ENCODE measurements around the gene FEV. TPM values are rescaled to one million over a fixed set of nuclear protein-coding genes. Genes with fewer than 3 reads are reported as not detected.

FEV gene
- total RNA-seq = not detected in 2 replicates

DNA sequence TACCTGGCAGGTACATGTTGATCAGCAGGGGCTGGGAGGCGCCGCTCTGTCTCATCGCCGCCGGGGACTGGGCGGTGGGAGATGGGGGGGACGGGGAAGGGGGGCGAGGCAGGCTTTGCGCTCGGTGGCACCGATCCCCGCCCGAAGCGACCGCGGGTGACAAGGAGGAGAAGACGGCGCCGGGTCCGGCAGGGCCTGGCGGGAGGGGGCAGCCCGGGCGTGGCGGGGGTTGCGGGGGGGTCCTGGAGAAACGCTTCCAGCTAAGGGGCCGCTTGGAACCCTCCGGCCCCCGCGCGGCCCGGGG lies at the start of gene FEV:
Gene FEV (minus strand): TSS at position 164 of the 304 bp plus-strand sequence. CDS start 109 bp downstream, at position 55.
- intact Hi-C loops (cut with micrococcal nuclease) = no loop called here

DNA sequence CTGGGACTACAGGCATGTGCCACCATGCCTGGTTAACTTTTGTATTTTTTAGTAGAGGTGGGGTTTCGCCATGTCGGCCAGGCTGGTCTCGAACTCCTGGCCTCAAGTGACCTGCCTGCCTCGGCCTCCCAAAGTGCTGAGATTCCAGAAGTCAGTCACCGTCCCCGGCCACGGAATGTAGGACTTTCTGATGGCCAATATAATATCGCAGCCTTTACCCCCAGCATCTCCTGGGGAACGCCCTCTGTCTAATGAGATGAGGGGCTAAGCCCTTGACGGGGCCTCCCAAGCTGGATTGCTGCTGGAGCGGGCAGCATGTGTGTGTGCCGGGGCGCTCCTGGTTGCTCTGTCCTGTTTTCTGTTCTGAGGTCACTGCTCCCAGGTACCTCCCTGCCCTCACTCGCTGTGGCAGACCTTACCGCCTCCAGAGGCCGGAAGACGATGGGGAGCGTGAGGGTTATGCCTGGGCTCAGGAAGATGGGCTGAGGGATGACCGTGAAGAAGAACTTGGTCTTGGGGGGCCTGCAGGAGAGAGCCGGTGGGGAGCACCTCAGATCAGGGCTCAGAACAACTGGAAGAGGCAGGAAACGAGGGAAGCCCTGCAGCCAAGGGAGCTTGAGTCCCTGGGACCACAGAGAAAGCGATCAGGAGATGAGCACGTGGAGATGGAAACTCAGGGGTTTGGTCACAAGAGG lies 47.2 kb upstream of the FEV start:
- intact Hi-C loops (cut with micrococcal nuclease) = no loop called here

DNA sequence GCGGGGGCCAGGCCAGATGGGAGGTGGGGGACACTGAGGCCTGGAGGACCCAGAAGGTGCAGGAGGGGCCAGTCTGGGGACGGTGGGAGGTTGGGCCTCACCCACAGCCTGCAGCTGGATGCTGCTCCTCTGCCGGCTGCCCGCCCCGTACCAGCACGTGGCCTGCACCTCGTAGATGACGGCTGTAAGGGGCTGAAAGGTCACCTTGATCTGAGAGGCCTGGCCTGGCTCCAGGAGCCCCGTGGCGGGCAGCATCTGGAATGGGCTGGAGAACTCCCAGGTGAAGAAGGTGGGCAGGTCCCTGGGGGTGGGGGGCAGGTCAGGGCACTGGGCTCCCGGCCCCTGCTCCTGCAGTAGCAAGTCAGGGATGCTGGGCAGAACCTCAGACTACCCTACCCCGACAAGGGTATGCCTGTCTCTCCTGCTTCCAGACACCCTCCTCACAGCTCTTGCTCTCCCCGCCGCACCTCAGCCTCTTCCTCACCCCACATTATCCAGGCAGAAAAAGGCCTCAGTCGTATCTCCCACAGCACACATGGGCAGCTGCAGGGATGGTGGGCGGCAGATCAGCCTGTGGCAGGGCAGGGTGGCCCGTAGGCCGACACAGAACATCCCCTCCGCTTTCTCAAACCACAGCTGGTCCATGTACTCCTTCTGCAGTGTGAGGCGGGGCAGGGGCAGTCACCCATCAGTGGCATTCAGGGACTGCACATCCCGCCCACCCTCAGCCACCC lies 46.2 kb upstream of the FEV start:
- intact Hi-C loops (cut with micrococcal nuclease) = no loop called here

DNA sequence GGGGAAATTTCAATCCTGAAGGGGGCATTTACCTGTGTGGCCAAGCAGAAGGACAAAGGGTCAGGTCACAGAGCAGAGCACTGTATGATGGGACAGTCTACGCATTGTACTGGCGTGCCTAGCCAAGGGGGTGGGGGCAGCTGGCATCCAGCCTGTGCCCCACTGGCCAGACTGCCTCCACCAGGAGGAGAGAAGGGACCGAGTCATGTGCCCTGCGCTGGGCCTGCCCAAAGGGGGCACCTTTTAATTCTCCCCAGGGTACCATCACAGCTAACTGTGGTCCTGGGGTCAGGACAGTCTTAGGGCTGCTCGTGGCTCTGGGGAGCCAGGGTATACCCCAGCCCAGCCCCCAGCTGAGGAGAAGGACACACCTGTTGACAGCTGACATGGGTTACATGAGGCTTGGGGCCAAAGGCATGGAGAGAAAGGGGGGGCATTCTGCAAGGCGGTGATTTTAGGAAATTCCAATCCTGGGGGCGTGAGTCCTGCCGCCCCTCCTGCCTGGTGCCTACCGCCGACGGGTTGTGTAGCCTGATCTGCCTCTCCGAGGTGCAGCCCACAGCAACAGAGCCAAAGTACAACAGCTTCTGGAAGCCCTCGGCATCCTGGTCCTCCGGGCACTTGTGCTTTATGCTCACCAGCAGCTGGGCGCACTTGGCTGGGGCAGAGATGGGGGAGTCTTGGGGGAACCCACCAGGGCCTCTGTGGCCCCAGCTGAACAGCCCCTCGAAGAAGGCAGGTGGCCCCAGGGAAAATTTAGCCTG lies 45.4 kb upstream of the FEV start:
- intact Hi-C loops (cut with micrococcal nuclease) = no loop called here

DNA sequence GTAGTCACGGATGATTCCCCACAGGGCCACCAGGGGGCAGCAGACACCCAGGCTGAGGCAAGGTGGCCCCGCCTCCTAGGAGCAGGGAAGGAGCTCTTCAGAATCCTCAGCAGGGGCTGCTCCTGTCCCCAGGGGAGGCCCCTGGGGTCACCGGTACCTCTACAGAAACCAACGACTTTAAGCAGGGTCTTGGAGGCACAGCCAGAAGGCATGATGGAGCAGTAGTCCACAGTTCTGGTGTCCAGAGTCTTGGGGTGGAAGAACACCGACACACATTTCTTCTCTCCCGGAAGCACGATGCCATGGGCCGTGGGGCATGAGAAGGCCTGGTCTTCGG lies 44.8 kb upstream of the FEV start:
- intact Hi-C loops (cut with micrococcal nuclease) = loop anchor here (1.0 kb wide), 3 partner anchors 28 to 126 kb away; no protein-coding TSS in a partner anchor

DNA sequence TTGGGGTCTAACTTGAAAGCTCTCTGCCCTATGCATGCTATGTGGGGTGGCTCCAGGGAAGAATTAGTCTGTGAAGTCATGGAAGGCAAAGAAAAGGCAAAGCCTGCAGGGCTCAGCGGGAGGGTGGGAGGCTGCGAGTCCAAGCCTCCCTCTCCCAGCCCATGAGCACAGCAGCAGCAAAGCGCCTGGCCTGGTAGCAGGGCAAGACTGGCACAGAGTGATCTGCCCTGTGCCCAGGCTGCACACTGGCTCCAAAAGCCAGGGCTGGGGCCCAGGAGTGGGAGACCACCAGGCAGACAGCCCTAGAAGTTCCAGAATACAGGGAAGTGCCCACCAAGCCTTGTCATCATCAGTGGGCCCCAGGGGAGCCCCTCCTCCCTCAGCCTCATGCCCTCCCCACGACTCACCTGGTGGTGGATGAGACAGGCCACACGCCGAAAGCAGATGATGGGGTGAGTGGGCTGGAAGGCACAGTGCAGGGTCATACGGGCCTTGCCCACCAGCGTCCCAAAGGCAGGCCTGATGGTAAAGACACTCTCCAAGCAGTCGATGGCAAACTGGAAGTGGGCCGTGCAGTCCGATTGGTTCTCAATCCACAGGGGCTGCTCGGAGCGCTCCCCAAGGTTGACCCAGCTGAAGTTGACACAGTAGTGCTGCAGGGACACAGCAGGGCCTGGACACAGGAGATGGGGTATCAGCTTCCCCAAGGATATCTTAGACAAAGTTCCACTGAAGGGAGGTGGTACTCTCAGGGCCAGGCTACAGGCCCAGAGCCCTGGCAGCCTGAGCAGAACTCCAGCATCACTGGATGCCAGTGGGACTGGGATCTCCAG lies 44.2 kb upstream of the FEV start:
- intact Hi-C loops (cut with micrococcal nuclease) = loop anchor here (1.0 kb wide), 3 partner anchors 28 to 126 kb away; no protein-coding TSS in a partner anchor

DNA sequence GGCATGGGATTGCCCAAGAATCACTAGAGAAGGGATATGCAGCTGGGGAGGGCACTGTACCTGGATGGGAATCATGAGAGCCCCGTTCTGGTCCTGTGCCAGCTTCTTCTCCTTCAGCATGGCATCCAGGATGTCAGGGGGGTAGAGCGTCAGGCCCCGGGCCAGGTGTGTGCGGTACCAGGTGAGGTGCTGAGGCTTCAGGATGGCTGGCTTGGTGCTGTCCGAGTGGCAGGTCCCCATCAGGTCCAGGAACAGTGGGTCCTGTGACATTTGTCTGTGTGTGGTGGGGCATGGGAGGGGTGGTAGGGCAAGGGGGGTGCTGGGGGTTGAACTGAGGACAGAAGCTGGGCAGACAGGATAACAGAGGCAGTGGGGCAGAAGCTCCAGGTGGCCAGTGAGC lies 43.2 kb upstream of the FEV start:
- intact Hi-C loops (cut with micrococcal nuclease) = no loop called here

DNA sequence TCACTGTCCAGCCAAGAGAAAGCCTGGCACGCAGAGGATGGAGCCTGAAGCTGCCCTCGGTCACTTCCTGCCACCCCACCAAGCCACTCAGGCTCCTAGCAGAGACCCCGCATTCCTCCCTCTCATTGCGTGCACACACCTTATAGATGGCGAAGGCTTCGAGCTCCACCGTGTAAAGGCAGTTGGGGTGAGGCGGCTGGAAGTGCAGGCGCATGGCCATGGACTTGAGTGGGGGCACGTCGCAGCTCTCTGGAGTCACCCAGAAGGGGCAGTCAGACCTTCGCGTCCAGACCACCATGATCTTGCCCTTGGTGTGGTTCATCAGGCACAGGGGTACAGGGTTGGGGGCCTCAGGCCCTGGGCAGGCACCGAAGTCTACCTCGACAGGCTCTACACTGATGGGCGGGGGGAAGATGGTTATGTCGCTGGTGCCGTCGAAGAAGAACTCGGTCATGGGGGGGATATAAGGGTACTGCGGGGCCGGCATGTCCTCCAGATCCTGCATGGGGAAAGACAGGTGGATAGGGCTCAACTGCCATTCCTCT lies 42.6 kb upstream of the FEV start:
- intact Hi-C loops (cut with micrococcal nuclease) = no loop called here

DNA sequence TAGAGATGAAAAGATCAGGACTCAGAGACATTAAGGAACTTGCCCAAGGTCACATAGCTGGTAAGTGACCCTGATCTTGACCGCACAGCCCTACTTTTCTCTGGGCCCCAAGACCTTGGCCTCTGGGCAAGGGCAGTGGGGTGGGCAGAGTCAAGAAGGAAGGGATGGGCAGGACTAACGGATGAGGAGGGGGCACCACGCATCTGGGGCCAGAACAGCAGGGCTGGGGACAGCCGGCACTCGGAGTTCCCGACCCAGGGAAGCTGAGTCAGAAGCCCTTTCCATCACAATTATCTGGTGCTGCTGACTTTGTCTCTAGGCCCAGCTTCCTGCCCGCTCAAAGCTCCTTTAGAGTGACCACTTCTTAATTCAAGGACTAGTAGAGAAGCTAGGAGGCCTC lies 42.0 kb upstream of the FEV start:
- intact Hi-C loops (cut with micrococcal nuclease) = no loop called here

DNA sequence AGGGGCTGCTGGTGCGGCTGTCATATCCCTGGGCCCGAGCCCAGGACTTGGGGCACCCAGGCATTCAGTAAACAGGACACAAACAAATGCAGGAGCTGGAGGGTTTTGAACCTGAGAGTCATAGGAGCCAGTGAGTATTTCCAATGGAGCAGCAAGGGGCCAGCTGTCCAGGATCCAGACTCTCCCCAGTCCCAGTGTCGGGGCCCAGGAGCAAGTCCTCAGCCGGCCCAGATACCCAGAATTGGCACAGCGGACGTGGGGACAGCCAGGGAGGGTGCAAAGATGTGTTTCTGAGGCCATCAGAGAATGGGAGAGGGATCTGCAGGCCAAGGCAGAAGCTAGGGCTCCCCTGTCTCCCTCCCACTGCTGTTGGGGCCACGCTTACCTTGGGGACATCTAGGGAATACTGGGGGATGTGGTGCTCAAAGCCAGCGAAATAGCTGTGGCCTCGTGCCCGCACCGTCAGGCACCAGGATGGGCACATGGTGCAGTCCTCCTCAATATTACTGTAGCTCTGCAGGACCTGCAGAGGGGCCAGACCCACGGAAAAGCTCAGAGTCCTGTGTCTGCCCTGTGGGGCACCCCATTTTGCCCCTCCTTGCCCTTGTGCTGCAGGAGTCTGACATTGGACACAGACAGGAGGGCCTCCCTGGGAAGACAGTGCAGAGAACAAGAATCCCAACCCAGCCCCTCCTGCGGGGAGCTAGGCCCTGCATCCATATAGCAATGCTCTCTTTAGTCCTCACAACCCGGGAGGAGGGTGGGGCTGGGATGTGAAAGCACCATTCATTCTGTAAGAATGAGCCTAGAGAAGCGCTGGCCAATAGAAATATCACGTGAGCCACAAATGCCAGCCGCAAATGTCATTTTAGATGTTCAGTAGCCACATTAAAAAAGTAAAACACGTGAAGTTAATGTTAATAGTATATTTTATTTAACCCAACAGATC lies 40.9 kb upstream of the FEV start:
- intact Hi-C loops (cut with micrococcal nuclease) = no loop called here

DNA sequence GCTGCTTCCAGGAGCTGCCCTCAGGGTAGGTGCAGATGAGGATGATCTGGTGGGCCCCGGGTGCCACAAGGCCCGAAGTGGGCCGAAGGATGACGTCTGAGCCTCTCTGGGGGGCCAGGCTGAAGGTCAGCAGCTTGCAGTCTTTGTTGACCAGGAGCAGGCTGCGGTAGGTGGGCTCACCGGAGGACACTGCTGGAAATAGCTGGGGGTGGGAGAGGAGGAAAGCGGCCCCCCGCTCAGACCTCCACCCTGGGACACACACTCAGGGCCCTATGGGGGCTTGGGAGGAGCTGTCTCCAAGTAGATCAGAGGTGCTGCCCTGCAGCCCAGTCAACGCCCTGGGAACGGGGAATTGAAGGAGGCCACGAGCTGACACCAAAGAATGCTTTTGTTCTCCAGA lies 39.1 kb upstream of the FEV start:
- intact Hi-C loops (cut with micrococcal nuclease) = no loop called here

DNA sequence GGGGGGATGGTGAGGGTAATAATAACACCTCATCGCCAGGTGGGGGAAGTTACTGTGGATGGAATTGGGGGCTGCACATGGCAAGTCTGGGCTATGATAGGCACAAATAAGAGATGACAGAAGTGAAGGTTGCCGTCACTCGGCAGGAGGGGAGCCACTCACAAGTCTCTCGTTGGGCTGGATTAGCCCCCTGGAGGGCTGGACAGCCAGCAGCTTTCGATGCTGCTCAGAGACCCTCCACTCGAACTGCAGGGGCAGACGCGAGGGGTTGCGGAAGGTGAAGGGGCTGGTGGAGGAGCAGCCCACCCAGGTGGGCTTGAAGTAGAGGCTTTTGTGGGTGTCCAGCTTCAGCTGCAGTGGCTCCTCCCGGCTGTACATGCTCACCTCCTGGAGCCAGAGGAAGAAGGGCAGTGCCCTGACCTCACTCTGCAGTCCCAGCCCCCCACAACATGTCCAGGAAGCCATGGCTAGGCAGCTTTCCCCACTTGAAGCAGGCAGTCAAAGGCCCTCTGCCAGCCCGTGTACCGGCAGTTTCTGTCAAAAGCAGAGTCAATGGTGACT lies 38.1 kb upstream of the FEV start:
- intact Hi-C loops (cut with micrococcal nuclease) = no loop called here

DNA sequence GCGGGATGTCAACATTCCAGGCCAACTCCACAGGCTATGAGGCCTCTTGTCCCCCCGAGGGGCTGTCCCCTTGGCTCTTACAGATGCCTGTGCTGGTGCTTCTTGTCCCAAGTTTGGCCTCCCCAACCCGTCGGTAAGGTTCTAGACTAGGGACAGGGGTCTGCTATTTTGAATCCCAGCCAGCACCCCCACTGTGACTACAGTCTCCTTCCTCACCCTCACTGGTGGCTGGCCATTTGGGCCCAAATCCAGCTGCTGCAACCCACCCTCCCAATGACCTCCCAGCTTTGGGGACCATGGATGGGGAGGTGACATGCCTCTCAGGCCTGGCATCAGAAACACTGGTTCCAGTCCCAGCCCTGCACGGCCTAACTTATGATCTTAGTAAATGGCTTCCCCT lies 37.6 kb upstream of the FEV start:
- intact Hi-C loops (cut with micrococcal nuclease) = no loop called here

DNA sequence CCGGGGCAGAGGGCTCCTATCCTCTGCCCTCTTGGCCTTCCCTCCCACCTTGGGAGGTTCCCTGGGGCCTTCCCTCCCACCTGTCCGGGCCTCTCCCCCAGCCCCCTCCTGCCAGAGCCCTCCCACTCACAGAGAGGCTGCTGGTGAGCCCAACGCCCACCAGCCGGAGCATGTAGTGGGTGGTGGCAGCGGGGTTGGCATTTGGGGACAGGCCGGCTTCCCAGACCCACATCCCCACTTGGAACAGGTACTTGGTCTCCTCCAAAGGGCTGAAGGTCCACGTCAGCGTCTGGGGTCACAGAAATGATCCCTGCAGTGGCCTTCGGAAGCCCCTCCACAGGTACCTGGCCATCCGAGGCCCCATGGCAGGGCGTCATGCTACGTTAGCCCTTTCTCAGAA lies 37.1 kb upstream of the FEV start:
- intact Hi-C loops (cut with micrococcal nuclease) = no loop called here

DNA sequence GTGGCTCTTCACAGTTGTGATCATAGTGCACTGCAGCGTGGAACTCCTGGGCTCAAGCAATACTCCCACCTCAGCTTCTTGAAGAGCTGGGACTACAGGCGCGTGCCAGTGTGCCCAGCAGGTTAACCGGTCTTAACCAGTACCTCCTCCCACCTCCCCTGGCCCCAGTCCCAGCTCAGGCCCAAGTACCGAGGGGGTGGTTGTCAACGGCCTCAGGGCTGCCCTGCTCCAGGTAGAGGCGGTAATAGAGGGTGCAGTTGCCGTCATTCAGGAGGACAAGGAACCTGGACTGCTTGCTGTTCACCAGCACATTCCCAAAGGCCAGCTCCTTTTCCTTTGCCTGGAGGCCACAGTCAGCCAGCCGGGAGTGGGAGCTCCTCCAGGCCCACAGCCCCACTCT lies 36.6 kb upstream of the FEV start:
- intact Hi-C loops (cut with micrococcal nuclease) = no loop called here

DNA sequence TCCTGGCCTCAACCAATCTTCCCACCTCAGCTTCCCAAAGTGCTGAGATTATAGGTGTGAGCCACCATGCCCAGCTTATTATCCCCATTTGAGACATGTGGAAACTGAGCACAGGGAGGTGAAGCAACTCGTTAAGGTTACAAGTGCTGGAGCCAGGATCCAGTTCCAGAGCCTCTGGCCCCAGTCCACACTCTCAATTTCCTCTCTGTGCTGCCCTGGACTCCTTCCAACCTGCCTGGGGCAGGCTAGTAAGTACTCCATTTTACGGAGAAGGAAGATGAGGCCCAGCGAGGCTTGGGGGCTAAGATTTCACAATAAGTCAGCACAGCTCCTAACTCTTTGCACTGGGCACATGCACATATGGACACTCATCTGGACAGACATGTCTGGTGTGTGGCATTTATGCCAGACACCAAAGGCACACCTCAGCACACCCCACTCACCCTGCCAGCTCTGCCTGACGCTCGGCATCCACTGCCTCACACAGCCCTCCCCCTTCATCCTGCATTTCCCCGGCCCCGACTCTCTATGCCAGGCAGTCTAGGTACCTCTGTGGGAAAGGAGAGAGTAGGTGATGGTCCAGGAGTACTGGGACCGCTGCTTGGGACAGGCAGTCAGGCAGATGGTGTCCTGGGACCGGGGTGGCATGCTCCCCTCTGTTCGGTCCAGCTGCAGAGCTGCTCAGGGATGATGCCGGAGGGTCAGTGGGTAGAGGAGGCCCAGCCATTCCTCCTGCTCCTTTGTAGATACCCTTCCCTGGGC lies 35.8 kb upstream of the FEV start:
- intact Hi-C loops (cut with micrococcal nuclease) = no loop called here

DNA sequence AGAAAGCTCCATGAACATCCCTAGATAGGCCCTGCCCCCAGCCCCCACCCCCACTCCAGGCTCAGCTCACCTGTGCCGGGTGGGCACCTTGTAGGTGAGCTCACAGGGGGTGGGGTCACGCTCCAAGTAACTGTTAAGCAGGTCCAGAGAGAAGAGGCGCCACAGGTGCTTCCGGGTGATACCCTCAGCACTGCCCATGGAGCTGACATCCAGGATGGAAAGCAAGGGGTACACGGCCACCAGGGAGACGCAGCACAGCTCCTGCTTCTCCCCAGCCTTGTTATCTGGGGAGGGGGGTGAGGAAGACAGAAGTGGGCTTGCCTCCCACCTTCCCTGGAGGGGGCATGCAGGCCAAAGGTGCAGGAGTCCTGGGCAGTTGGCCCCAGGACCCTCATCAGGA lies 34.5 kb upstream of the FEV start:
- intact Hi-C loops (cut with micrococcal nuclease) = no loop called here

DNA sequence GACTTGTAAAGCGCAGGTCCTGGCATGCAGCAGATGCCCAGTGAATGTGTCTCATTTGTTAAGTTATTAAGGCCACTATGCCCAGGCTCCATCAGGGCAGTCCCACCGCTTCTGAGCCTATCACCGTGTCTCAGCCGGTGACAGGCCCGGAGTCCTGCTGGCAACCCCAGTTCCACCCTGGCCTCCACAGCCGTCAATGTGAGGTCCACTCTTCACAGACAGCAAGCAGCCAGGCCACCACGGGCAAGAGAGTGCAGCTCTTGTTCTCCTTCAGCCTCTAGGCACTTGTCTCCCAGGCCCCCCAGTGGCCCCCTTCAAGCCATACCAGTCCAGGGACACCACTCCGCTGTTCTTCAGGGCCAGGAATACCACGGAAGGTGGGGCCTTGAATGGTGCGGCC lies 33.7 kb upstream of the FEV start:
- intact Hi-C loops (cut with micrococcal nuclease) = no loop called here

DNA sequence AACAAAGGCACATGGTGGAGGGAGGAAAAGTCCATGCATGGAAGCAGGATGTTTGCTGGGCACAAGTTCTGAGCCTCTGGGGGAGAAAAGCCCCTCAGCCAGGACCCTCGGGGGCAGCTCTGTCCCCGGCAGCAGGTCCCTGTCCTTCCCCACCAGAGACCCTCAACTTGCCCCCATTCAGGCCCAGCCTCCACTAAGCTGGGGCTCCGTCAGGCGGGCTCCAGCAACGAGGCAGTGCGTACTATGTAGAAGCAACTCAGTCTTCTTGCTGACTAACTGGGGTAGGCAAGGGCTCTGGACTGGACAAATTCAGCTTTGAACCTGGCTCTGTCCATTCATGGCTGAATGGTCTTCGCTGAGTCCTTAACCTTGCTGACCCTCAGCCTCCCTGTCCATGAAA lies 33.3 kb upstream of the FEV start:
- intact Hi-C loops (cut with micrococcal nuclease) = no loop called here

Measured in T-helper 1 cell treated with Interleukin-12 subunit alpha and Interleukin-12 subunit beta and Interleukin-4 antibody, amounts not matched to agents 30 ng/mL and 1 ng/mL, for 36 hours (primary cell).